Renal cortical epithelial cell (primary cell): ENCODE measurements around the gene RASGRP4. TPM values are rescaled to one million over a fixed set of nuclear protein-coding genes. Genes with fewer than 3 reads are reported as not detected.
"Not testable (repeated sequence)": the region's sequence is repeated elsewhere in the genome, so short reads cannot be mapped to it uniquely, and the experiment has no call there.

Experiments used
- DNase-seq: peaks from one replicate; pipeline ENCODE4 v3.0.0-alpha.2; 2011; ENCODE audit warnings: low read depth
- total RNA-seq: library from RNA; depleted of rRNA; stranded (reverse); fragments of >200 nt; gene quantifications from 2 replicates; pipeline ENCODE4 v1.2.3, GENCODE V29; 2014

The RASGRP4 gene
- total RNA-seq, 1 donor from 2014 or later, result not detected

- no peak for DNase-seq
Measured at GRCh38 chr19:38417146-38417543, 8.9 kb downstream of the RASGRP4 start.

GRCh38 chr19:38413416-38413815 lies 12.6 kb downstream of the RASGRP4 start:
- no peak for DNase-seq

GRCh38 chr19:38412961-38413360 lies 13.1 kb downstream of the RASGRP4 start:
- no peak for DNase-seq

- DNase-seq, result no peak
Measured at GRCh38 chr19:38412491-38412890, 13.5 kb downstream of the RASGRP4 start.

GRCh38 chr19:38411898-38412297 lies 14.1 kb downstream of the RASGRP4 start:
- not testable (repeated sequence) for DNase-seq

GRCh38 chr19:38411041-38411712 lies 14.8 kb downstream of the RASGRP4 start:
- DNase-seq, result no peak

- DNase-seq, result not testable (repeated sequence)
Measured at GRCh38 chr19:38410407-38410806, 15.6 kb downstream of the RASGRP4 start.

GRCh38 chr19:38409631-38410133 lies 16.3 kb downstream of the RASGRP4 start:
- DNase-seq, result no peak

- no peak for DNase-seq
Measured at GRCh38 chr19:38405276-38405675, 20.7 kb downstream of the RASGRP4 start.

GRCh38 chr19:38404858-38405257 lies 21.2 kb downstream of the RASGRP4 start:
- DNase-seq, result no peak

- peak; percentile 84 for DNase-seq
Measured at GRCh38 chr19:38402967-38403674, 22.9 kb downstream of the RASGRP4 start, which contains the start of gene FAM98C. Gene FAM98C, plus strand, starts transcription at chr19:38403093. Its CDS starts 61 bp downstream, at chr19:38403154.

- DNase-seq, result no peak
Measured at GRCh38 chr19:38402623-38402966, 23.4 kb downstream of the RASGRP4 start.

GRCh38 chr19:38401148-38401547 lies 24.9 kb downstream of the RASGRP4 start:
- DNase-seq, result peak; percentile 57

GRCh38 chr19:38400361-38400760 lies 25.7 kb downstream of the RASGRP4 start:
- no peak for DNase-seq

GRCh38 chr19:38399537-38399936 lies 26.5 kb downstream of the RASGRP4 start:
- no peak for DNase-seq

GRCh38 chr19:38399081-38399480 lies 26.9 kb downstream of the RASGRP4 start:
- DNase-seq, result no peak

- DNase-seq, result no peak
Measured at GRCh38 chr19:38395381-38396114, 30.5 kb downstream of the RASGRP4 start.

- DNase-seq, result no peak
Measured at GRCh38 chr19:38394488-38394887, 31.5 kb downstream of the RASGRP4 start.

GRCh38 chr19:38392707-38393308 lies 33.2 kb downstream of the RASGRP4 start:
- DNase-seq, result peak; percentile 48

- DNase-seq, result no peak
Measured at GRCh38 chr19:38391911-38392464, 34.0 kb downstream of the RASGRP4 start.
